BLaER1 treated with 17β-estradiol and CSF1 and Interleukin-3, amounts not matched to agents 10 nM and 100 nM (cell line): ENCODE data around the gene CEBPG.

ENCODE experiments used
- H3K27ac ChIP-seq, 11 experiments: shearing (Covaris generic); formaldehyde crosslinking; 2 replicates each; pipeline ENCODE4 v1.8.1; 2022
- H3K27me3 ChIP-seq, 11 experiments: shearing (Covaris generic); formaldehyde crosslinking; 2 replicates each; pipeline ENCODE4 v1.8.1; 2022
- H3K36me3 ChIP-seq, 11 experiments: shearing (Covaris generic); formaldehyde crosslinking; 2 replicates each; pipeline ENCODE4 v1.8.1; 2022
- H3K4me1 ChIP-seq, 10 experiments: shearing (Covaris generic); formaldehyde crosslinking; 2 replicates each; pipeline ENCODE4 v1.8.1; 2022
- H3K4me2 ChIP-seq, 11 experiments: shearing (Covaris generic); formaldehyde crosslinking; 2 replicates each; pipeline ENCODE4 v1.8.1; 2022
- H3K4me3 ChIP-seq, 10 experiments: shearing (Covaris generic); formaldehyde crosslinking; 2 replicates each; pipeline ENCODE4 v1.8.1; 2022
- H3K9ac ChIP-seq, 11 experiments: shearing (Covaris generic); formaldehyde crosslinking; 2 replicates each; pipeline ENCODE4 v1.8.1; 2022
- H3K9me3 ChIP-seq, 11 experiments: shearing (Covaris generic); formaldehyde crosslinking; replicated peaks in 1 of 11; 2 replicates each; pipeline ENCODE4 v1.8.1; 2022
- H4K20me1 ChIP-seq, 11 experiments: shearing (Covaris generic); formaldehyde crosslinking; 2 replicates each; pipeline ENCODE4 v1.8.1; 2022
- Cebpa-rat ChIP-seq, 11 experiments: shearing (Covaris generic); IDR thresholded peaks; 2 replicates each; pipeline ENCODE4 v1.8.1; 2022

Gene CEBPG

GRCh38 chr19:33399081-33399744, 25.7 kb downstream of the CEBPG start:
- Histone ChIP-seq H3K4me1 (peaks cover 40 to 56% (median 44%) of the 10 kb centered on the region in 10 experiments), H3K27ac (no peak overlapping the region), H3K36me3 (0 out of 22 replicates have a peak, but pooled peaks cover 0 to 4% (median 0%) of the 10 kb centered on the region in 11 experiments), H4K20me1 (peaks cover 0 to 48% (median 13%) of the 10 kb centered on the region in 11 experiments; a peak in 14 of 22 replicates), H3K27me3 (no peaks in the 10 kb centered on the region), H3K9ac (peak overlapping the region in 1 of 11 experiments; percentile 1; a peak in 1 of 22 replicates), H3K4me3 (no peak overlapping the region), H3K4me2 (no peak overlapping the region), H3K9me3 (no peaks in the 10 kb centered on the region)
- TF ChIP-seq Cebpa-rat (IDR thresholded peaks at IDR 0.05): no peak

GRCh38 chr19:33399745-33400681, 26.5 kb downstream of the CEBPG start:
- no peak overlapping the region for H3K27ac ChIP-seq
- H3K9ac ChIP-seq: no peak overlapping the region; a peak in 2 of 22 replicates
- no peaks in the 10 kb centered on the region for H3K27me3 ChIP-seq
- H3K4me3 ChIP-seq: no peak overlapping the region
- no peak overlapping the region for H3K4me2 ChIP-seq
- H3K36me3 ChIP-seq: 0 out of 22 replicates have a peak, but pooled peaks cover 0 to 4% (median 0%) of the 10 kb centered on the region in 11 experiments
- no peaks in the 10 kb centered on the region for H3K9me3 ChIP-seq
- H4K20me1 ChIP-seq: peaks cover 0 to 40% (median 6%) of the 10 kb centered on the region in 11 experiments; a peak in 10 of 22 replicates
- H3K4me1 ChIP-seq: peaks cover 40 to 56% (median 44%) of the 10 kb centered on the region in 10 experiments
- no peak for TF ChIP-seq Cebpa-rat (IDR thresholded peaks at IDR 0.05)

- TF ChIP-seq Cebpa-rat (IDR thresholded peaks at IDR 0.05): no peak
- no peak overlapping the region for H3K4me2 ChIP-seq
- H3K4me1 ChIP-seq: peaks cover 40 to 56% (median 44%) of the 10 kb centered on the region in 10 experiments
- no peak overlapping the region for H3K27ac ChIP-seq
- no peak overlapping the region for H3K4me3 ChIP-seq
- H4K20me1 ChIP-seq: peaks cover 0 to 30% (median 4%) of the 10 kb centered on the region in 11 experiments; a peak in 9 of 22 replicates
- no peaks in the 10 kb centered on the region for H3K27me3 ChIP-seq
- no peaks in the 10 kb centered on the region for H3K9me3 ChIP-seq
- H3K9ac ChIP-seq: no peak overlapping the region
- H3K36me3 ChIP-seq: 0 out of 22 replicates have a peak, but pooled peaks cover 0 to 4% (median 0%) of the 10 kb centered on the region in 11 experiments
These were observed 27.6 kb downstream of the CEBPG start for GRCh38 chr19:33400856-33401682.

GRCh38 chr19:33401683-33402420, 28.3 kb downstream of the CEBPG start:
- Histone ChIP-seq H4K20me1 (peaks cover 0 to 25% (median 3%) of the 10 kb centered on the region in 11 experiments; a peak in 8 of 22 replicates), H3K4me1 (peaks cover 40 to 56% (median 44%) of the 10 kb centered on the region in 10 experiments), H3K36me3 (0 out of 22 replicates have a peak, but pooled peaks cover 0 to 4% (median 0%) of the 10 kb centered on the region in 11 experiments), H3K4me3 (no peak overlapping the region), H3K27me3 (no peaks in the 10 kb centered on the region), H3K27ac (no peak overlapping the region), H3K9ac (peak overlapping the region in 2 of 11 experiments; percentile 2 to 16; a peak in 1 of 22 replicates), H3K4me2 (no peak overlapping the region), H3K9me3 (no peaks in the 10 kb centered on the region)
- TF ChIP-seq Cebpa-rat (IDR thresholded peaks at IDR 0.05): no peak

- Histone ChIP-seq H3K4me1 (peaks cover 39 to 57% (median 44%) of the 10 kb centered on the region in 10 experiments), H3K27me3 (no peaks in the 10 kb centered on the region), H3K4me2 (no peak overlapping the region; a peak in 1 of 22 replicates), H3K36me3 (0 out of 22 replicates have a peak, but pooled peaks cover 0 to 4% (median 0%) of the 10 kb centered on the region in 11 experiments), H3K4me3 (no peak overlapping the region), H3K9me3 (no peaks in the 10 kb centered on the region), H4K20me1 (peaks cover 0 to 18% (median 0%) of the 10 kb centered on the region in 11 experiments; a peak in 7 of 22 replicates), H3K27ac (peak overlapping the region in 4 of 11 experiments; percentile 22 to 64 (median 58); a peak in 4 of 22 replicates), H3K9ac (peak overlapping the region in 3 of 11 experiments; percentile 2 to 16 (median 9); a peak in 3 of 22 replicates)
- TF ChIP-seq Cebpa-rat (IDR thresholded peaks at IDR 0.05): no peak
These were observed 29.1 kb downstream of the CEBPG start for GRCh38 chr19:33402421-33403220.

GRCh38 chr19:33403221-33403972, 29.9 kb downstream of the CEBPG start:
- Histone ChIP-seq H3K27ac (peak overlapping the region in 7 of 11 experiments; percentile 16 to 64 (median 51); a peak in 8 of 22 replicates), H3K9ac (peak overlapping the region in 5 of 11 experiments; percentile 9 to 57 (median 20); a peak in 6 of 22 replicates)
- TF ChIP-seq Cebpa-rat (IDR thresholded peaks at IDR 0.05): no peak

More at GRCh38 chr19:33403221-33403972, 29.9 kb downstream of the CEBPG start:
- H3K36me3 ChIP-seq: 0 out of 22 replicates have a peak, but pooled peaks cover 0 to 4% (median 0%) of the 10 kb centered on the region in 11 experiments
- H3K4me3 ChIP-seq: no peak overlapping the region
- peaks cover 0 to 12% (median 0%) of the 10 kb centered on the region in 11 experiments; a peak in 5 of 22 replicates for H4K20me1 ChIP-seq
- peaks cover 41 to 65% (median 48%) of the 10 kb centered on the region in 10 experiments for H3K4me1 ChIP-seq
- H3K27me3 ChIP-seq: no peaks in the 10 kb centered on the region
- no peaks in the 10 kb centered on the region for H3K9me3 ChIP-seq
- H3K4me2 ChIP-seq: peak overlapping the region in 6 of 11 experiments; percentile 56 to 91 (median 80); a peak in 11 of 22 replicates
